Stimulated activated CD8-positive, alpha-beta memory T cell treated with anti-CD3 and anti-CD28 coated beads, Interleukin-12 subunit alpha, Interleukin-12 subunit beta, amount 100 ng/mL, for 1 hour (primary cell): ENCODE data around the gene BCKDK.
"Not testable (repeated sequence)": the region's sequence is repeated elsewhere in the genome, so short reads cannot be mapped to it uniquely, and the experiment has no call there.

ENCODE experiments used
- DNase-seq: peaks from one replicate; pipeline ENCODE4 v3.0.0-alpha.2; 2020; ENCODE audit warnings: low read depth

The BCKDK gene

DNA sequence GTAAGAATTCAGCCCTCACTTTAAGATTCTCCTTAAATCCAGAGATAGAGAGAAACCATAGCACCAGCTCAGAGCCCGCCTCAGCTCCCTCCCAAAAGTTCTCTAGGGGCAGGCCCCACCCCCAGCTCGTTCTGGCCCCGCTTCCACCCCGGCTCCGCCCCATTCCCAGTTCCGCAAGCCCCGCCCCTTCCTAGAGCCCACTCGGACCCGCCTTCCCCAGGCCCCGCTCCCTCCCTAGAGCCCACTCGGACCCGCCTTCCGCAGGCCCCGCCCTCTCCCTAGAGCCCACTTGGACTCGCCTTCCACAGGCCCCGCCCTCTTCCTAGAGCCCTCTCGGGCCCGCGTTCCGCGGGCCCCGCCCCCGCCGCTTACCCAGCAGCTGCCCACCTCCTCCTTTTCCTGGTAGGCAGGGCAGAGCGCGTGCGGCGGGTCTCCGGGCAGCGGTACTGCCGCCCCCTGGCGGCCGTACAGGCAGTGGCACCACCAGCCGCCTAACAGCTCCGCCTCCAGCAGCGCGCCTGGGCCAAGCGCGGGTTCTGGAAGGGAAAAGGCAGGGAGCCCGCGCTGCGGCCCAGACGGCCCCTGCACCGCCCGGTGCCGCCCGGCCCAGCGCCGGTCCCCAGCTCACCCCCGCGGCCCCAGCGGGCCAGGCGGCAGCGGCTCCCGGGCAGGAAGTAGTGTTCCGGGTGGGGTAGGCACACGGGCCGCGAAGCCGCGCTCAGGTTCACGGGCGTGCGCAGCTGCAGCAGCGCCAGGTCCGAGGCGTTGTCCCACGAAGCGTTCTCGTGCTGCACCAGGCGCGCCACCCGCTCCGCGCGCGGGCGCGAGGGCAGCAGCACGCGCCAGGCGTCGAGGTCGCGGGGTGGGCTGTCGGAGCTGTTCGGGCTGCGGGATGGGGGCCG lies 34.2 kb downstream of the BCKDK start:
- peak; percentile 92 for DNase-seq

DNA sequence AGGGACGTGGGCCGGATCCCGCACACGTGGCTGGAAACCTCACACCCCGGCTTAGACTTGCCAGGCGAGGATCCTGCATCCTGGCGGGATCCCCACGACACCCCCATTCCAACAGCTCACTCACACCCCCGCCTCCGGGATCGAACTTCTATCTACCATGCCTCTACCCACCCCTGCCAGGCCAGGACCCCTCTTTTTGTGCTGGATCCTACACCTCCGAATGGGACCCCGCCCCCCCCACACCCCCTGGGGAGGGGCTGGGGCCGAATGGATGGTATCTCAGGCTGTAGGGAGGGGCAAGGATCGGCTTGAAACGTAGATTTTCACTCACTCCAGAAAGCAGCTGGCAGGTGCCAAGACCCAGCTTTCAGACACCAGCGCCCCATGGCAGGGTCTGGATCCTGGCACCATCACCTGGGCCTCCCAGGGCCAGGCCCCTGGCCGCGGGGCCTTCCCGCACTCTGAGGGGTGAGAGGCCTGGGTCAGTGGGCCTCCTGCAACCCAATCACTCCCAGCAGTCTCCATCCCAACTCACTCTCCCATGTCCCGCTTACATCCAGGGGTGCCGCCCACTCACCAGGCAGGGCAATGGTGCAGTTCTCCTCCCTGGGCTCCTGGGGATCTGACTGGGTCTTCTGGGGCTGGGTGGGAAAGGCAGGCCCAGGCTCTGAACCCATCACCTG lies 35.0 kb downstream of the BCKDK start:
- no peak for DNase-seq

DNA sequence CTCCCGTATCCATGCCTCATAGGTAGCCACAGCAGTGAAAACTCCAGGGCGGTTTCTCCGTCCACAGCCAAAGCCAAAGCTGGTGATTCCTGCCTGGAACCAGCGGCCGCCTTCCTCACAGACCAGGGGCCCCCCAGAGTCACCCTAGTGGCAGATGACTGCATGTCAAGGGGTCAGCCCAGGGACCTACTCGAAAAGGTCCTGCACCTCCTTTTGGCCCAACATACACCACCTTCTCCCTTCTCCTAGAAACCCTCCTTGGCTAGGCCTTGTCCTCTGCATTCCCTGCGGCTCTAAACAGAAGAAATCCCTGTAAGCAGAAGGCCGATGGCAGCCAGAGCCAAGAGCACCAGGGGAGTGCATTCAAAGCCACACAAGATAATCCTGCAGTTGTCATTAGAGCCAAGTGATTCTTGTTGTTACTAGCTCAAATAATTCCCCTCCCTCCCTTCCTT lies 35.5 kb downstream of the BCKDK start:
- DNase-seq, result no peak

DNA sequence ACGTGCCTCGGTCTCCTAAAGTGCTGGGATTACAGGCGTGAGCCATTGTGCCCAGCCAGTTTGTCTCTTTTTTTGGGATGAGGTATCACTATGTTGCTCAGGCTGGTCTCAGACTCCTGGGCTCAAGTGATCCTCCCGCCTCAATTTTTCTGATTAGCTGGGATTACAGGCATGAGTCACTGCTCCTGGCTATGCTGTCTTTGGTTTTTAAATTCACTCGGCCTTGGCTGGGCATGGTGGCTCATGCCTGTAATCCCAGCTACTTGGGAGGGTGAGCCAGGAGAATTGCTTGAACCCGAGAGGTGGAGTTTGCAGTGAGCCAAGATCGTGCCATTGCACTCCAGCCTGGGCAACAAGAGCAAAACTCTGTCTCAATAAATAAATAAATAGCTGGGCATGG lies 36.2 kb downstream of the BCKDK start:
- not testable (repeated sequence) for DNase-seq

DNA sequence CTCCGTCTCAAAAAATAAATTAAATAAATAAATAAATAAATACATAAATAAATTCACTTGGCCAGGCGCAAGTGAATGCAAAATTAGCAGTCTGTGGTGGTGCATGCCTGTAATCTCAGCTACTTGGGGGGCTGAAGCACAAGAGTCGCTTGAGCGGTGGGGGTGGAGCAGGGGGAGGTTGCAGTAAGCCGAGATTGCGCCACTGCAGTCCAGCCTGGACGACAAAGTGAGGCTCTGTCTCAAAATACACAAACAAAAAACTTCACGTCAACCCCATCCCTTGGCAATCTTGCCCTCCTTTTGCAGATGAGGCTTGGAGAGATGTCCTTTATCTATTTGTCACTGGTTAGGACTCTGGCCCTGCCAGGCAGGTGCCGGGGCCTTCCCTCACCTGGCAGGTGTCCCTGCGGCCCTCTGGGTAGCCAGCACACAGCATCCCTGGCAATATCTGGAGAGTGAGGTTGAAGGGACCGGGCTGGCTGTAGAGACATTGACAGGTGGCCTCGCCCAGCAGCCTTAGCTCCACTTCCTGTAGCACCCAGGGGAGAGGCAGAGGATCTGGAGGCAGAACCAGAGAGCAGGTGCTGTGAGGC lies 37.3 kb downstream of the BCKDK start:
- DNase-seq, result no peak

DNA sequence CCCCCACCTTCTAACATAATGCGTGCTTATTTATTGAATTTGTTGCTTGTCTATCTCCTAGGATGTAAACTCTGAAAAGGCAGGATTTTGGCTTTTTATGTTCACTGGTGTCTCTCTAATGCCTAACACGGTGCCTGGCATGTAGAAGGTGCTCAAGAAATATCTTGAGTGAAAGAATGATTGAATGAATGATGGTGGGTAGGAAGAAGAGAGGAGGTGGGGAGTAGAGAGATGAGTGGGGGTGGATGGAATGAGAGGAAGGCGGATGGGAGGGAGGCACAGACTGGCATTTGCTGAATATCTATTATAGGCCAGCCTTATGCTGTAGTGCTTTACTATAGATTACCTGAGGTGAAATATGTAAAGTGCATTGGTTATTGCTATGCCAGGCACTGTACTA lies 39.4 kb downstream of the BCKDK start:
- DNase-seq, result no peak

DNA sequence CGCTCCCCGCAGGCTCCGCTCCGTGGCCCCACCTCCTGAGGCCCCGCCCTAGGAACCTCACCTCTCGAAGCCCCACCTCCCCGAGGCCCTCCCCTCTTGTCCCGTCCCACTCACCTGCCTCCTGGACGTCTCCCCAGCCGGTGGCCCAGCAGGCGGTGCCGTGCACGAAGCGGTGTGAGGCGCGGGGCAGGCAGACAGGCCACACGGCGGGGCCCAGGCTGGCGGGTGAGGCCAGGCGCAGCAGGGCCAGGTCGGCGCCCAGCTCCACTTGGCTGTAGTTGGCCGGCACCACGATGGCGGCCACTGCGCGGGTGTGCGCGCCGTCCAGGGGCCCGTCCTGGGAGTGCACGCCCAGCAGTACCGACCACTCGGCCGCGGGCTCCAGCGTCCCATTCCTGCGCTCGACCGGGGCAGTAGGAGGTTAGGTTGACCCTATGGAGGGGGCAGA lies 40.1 kb downstream of the BCKDK start:
- no peak for DNase-seq

DNA sequence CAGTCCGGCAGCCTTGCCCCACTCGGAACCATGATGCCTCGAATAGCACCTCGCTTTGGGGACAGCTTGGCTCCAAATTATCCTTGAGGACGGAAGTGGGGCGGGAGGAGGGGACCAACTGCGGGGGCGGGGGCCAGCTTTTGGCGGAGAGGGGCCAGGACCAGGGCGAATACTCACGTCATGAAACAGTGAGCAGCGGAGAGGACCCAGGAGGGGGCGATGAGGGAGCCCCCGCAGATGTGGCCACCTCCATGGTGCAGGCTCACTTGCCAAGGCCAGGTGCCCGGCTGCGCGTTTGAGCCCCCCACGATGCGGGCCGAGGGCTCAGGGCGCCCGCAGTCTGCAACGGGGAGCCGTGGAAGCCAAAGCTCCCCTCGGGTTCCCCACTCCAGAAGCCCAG lies 40.7 kb downstream of the BCKDK start:
- no peak for DNase-seq

DNA sequence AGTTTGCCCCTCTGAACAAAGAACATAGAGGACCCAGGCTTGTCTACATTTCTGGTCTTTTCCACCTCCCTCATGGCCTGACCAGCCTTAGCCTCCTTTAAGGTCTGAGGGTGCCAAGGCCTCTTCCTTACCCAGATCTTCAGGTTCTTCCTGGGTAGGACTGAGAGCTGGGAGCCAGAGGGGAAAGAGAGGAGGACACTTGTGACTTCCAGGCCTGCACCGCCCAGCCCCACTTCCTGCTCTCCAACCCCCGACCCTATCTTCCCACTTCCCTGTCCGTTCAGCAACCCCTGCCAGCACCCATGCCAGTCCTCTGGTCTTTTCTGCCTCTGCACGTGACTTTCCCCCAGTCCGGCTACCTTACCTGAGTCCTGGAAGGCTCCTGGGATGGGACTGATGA lies 41.1 kb downstream of the BCKDK start:
- no peak for DNase-seq

DNA sequence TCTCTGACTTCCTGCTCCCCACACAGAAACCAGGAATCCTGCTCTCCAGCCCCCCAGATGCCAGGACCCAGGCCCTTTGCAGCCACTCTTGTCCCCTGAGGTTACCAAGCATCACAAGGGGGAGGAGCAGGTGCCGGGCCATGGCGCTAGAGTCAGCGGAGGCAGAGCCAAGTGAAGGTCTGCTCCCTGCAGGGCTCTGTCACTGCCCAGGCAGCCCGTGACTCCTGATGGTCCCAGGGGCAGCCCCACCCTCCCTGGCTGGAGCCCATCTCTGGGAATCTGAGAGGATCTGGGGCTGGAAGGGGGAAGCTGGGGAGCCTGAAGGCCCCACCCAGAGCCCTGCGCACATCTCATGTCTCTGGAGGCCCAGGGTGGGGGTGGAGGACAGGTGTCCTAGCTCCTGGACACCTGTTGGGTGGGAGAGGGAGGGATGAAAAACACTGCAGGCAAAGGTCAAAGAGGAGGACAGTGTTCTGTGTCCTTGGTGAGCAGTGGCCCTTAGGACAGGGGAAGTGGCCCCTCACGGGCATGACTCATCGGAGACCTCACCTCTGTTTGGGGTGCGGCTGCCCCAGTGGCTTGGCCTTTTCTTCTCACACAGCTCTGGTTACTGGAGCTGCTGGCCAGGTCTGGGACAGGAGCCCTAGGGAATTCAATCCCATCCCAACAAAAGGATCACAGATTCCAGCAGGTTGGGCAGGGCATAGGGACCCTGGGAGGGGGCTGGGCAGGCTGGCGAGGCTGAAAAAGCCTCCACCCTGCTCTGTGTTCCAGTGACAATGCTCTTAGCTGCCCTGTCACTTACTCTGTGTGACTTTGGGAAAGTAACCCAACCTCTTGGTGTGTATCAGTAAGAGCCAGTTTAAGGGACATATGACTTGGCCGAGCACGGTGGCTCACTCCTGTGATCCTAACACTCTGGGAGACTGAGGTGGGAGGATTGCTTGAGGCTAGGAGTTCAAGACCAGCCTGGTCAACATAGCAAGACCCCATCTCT lies 42.0 kb downstream of the BCKDK start, which contains the start of gene PRSS36:
Gene PRSS36, minus strand, starts transcription at position 173 of the 997 bp plus-strand sequence. Its CDS starts 31 bp downstream, at position 142.
- no peak for DNase-seq

DNA sequence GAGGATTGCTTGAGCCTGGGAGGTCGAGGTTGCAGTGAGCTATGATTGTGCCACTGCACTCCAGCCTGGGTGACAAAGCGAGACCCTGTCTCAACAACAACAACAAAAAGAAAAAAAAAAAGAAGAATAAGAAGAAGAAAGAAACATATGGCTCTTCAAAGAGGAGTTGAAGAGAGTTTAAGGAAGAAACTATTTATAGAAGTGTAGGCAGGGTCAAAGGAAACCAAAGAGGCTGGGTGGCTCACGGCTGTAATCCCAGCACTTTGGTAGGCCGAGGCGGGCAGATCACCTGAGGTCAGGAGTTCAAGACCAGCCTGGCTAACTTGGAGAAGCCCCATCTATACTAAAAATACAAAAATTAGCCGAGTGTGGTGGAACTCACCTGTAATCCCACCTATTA lies 42.8 kb downstream of the BCKDK start:
- not testable (repeated sequence) for DNase-seq

DNA sequence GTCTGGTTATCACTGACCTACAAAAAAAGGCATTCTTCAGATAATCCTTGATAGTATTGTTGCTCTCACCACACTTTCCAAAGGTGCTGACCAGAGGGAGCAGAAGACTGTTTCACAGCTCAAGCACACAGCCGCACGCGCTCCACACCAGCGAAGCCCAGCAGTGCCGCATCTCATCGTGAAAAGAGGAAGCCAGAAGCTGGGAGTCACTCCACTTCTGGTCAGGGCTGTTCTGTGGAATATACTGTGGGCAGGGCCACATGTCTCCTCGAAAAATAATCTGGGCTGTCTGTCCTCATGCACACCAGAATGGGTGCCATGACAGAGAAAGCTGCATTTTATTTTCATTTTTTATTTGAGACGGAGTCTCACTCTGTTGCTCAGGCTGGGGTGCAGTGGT lies 49.0 kb downstream of the BCKDK start:
- no peak for DNase-seq
